ENCODE measurements around the gene PPFIA2. TPM values are rescaled to one million over a fixed set of nuclear protein-coding genes. Genes with fewer than 3 reads are reported as not detected.

Gene PPFIA2
- total RNA-seq, 1 experiment from 2014 or later = 1.1 TPM

DNA sequence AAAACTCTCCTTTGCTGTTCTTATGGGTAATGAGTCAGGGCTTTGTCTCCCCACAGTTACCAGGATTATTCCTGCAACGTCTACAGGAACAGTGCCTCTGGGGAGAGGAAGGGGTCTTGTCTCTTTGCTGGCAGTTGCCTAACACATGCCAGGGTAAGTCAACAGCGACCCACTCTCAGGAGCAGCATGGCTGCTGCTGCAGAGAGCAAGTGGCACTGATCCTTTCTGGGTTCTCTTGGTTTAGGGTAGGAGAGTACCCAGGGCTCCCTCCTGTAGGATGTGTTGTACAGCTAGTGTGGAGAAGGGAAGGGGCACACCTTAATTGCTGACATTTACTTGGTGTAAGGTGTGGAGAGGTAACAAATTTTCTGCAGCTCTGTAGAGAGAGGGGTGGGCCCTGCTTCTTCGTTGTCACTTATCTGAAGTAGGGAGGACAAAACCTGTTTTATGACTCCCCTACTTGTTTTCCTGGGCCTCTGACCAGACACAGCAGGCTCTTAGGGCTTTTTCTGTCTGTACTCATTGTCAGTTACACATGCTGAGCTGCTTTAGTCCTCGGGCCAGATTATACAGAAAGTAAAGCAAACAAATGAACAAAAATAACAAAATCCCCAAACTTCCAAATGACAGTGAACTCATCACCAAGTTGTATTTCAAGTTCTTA is 513.1 kb downstream of the PPFIA2 start:
- TF ChIP-seq CTCF (IDR thresholded peaks at IDR 0.05) (no peak), ZNF317 (CRISPR knock-in tag; IDR thresholded peaks at IDR 0.05; ENCODE audit: borderline replicate concordance, low read depth) (no peak), CREB1 (CRISPR knock-in tag; IDR thresholded peaks at IDR 0.05) (no peak), ZNF232 (CRISPR knock-in tag; IDR thresholded peaks at IDR 0.05) (no peak), GRHL2 (CRISPR knock-in tag; IDR thresholded peaks at IDR 0.05; ENCODE audit: insufficient replicate concordance, severe bottlenecking) (no peak), PRRX2 (CRISPR knock-in tag; IDR thresholded peaks at IDR 0.05) (no peak), ZNF138 (CRISPR knock-in tag; conservative IDR thresholded peaks at IDR 0.05) (no peak), TP53 (CRISPR knock-in tag; IDR thresholded peaks at IDR 0.05) (no peak), ZNF532 (CRISPR knock-in tag; IDR thresholded peaks at IDR 0.05; ENCODE audit: borderline replicate concordance) (no peak), HMGA2 (CRISPR knock-in tag; IDR thresholded peaks at IDR 0.05) (no peak), EMX1 (CRISPR knock-in tag; IDR thresholded peaks at IDR 0.05) (no peak), E2F1 (CRISPR knock-in tag; IDR thresholded peaks at IDR 0.05) (no peak)
- TF ChIP-seq, protein P1, sequence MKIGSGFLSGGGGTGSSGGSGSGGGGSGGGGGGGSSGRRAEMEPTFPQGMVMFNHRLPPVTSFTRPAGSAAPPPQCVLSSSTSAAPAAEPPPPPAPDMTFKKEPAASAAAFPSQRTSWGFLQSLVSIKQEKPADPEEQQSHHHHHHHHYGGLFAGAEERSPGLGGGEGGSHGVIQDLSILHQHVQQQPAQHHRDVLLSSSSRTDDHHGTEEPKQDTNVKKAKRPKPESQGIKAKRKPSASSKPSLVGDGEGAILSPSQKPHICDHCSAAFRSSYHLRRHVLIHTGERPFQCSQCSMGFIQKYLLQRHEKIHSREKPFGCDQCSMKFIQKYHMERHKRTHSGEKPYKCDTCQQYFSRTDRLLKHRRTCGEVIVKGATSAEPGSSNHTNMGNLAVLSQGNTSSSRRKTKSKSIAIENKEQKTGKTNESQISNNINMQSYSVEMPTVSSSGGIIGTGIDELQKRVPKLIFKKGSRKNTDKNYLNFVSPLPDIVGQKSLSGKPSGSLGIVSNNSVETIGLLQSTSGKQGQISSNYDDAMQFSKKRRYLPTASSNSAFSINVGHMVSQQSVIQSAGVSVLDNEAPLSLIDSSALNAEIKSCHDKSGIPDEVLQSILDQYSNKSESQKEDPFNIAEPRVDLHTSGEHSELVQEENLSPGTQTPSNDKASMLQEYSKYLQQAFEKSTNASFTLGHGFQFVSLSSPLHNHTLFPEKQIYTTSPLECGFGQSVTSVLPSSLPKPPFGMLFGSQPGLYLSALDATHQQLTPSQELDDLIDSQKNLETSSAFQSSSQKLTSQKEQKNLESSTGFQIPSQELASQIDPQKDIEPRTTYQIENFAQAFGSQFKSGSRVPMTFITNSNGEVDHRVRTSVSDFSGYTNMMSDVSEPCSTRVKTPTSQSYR (CRISPR knock-in tag; IDR thresholded peaks at IDR 0.05) = no peak
- ChIA-PET CTCF (interaction anchor here (1.0 kb wide), 1 partner anchor 409 kb away, joined by 3 read pairs; no protein-coding TSS in a partner anchor), POLR2A (no interaction called here)
- no peaks in the 10 kb centered on the region for H3K27me3 Mint-ChIP-seq (ENCODE audit: low read depth)
- peaks cover 21% of the 10 kb centered on the region for H3K36me3 Mint-ChIP-seq
- H3K9me3 Mint-ChIP-seq = peaks cover 22% of the 10 kb centered on the region
- H3K4me3 Mint-ChIP-seq = no peak overlapping the region
- H3K4me1 Mint-ChIP-seq = peaks cover 11% of the 10 kb centered on the region
- no peak for DNase-seq (ENCODE audit: low spot score)
- peak; percentile 78 for ATAC-seq
- H3K27ac Mint-ChIP-seq = peak overlapping the region; percentile 77

DNA sequence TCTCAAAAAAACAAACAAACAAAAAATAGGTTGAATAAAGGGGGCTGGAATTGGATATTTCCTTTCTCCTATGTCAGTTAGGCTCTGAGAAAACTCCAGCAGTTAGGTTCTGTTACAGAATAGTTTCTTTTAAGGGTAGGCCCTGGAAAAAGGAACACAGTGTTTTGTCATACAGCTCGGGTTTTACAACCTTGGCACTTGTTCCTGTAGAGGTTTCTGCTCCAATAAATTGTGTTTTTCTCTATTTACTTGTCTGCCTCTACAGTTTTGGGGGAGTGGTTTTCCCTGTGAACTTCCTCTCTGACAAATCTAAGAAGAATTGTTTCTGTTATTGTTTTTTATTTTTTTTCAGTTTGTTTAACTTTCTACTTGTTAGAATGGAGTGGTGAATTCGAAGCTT is 513.7 kb downstream of the PPFIA2 start:
- CTCF ChIA-PET = no interaction called here
- Mint-ChIP-seq H3K4me3 (no peak overlapping the region), H3K27ac (peak overlapping the region; percentile 77), H3K9me3 (peaks cover 23% of the 10 kb centered on the region), H3K36me3 (peaks cover 23% of the 10 kb centered on the region), H3K27me3 (ENCODE audit: low read depth) (no peaks in the 10 kb centered on the region), H3K4me1 (peaks cover 11% of the 10 kb centered on the region)
- DNase-seq (ENCODE audit: low spot score) = no peak
- POLR2A ChIA-PET = no interaction called here
- no peak; the same call in 1 of the 2 replicates for ATAC-seq
- TF ChIP-seq TEAD1 (CRISPR knock-in tag; IDR thresholded peaks at IDR 0.05) = no peak
- TF ChIP-seq, protein P2, sequence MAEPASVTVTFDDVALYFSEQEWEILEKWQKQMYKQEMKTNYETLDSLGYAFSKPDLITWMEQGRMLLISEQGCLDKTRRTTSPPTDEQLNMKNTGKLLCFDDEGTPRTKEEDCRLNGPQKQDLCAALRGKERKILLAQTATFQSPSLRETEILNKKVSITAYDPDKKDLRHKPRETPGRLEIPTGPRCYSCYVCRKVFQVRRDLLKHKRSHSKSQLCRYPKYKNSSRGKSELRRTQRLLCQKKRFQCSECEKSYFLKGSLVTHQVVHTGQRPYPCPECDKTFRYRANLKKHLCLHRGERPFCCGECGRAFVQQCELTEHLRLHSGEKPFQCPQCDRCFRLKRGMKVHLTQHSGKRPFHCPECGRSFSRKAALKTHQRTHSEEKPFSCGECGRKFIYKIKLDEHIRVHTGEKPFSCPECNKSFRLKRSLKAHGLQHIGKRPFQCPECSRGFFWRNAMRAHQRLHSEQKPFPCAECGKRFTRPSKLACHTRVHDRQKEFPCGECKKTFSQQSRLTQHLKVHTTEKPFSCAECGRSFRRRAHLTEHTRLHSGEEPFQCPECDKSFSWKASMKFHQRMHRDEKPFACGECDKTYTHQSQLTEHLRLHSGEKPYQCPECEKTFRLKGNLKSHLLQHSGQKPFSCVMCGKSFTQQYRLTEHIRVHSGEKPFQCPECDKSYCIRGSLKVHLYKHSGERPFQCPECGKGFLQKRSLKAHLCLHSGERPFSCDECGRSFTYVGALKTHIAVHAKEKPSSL (CRISPR knock-in tag; conservative IDR thresholded peaks at IDR 0.05) = no peak
- TF ChIP-seq KAT7 (CRISPR knock-in tag; IDR thresholded peaks at IDR 0.05; ENCODE audit: borderline replicate concordance) = no peak
- TF ChIP-seq, protein P1 (CRISPR knock-in tag; IDR thresholded peaks at IDR 0.05) = no peak
- no peak for TF ChIP-seq NR3C1 (CRISPR knock-in tag; conservative IDR thresholded peaks at IDR 0.05; ENCODE audit: low read depth)
- no peak for TF ChIP-seq ZNF317 (CRISPR knock-in tag; IDR thresholded peaks at IDR 0.05; ENCODE audit: borderline replicate concordance, low read depth)
- no peak for TF ChIP-seq NR2C2 (CRISPR knock-in tag; IDR thresholded peaks at IDR 0.05)
- no peak for TF ChIP-seq ESRRA (CRISPR knock-in tag; IDR thresholded peaks at IDR 0.05; ENCODE audit: borderline replicate concordance)
- TF ChIP-seq RORB (CRISPR knock-in tag; IDR thresholded peaks at IDR 0.05) = no peak

Measured in WTC11 (cell line).